Neural cell (in vitro differentiated cells): ENCODE data around the gene IL17REL. TPM values are rescaled to one million over a fixed set of nuclear protein-coding genes. Genes with fewer than 3 reads are reported as not detected.
"Not testable (repeated sequence)": the region's sequence is repeated elsewhere in the genome, so short reads cannot be mapped to it uniquely, and the experiment has no call there.

Source experiments
- H2AFZ ChIP-seq: fragments of 200-600, 300-800 bp; sonication (generic), shearing (Covaris generic); 2 replicates; pipeline ENCODE4 v1.6.0; 2014; ENCODE audit warnings: low read depth, mild to moderate bottlenecking, antibody characterized with exemption, low read length, moderate library complexity
- H3F3A ChIP-seq: fragments of 200-600 bp; shearing (Covaris generic); 2 replicates; pipeline ENCODE4 v1.6.1; 2016; ENCODE audit warnings: mild to moderate bottlenecking, moderate library complexity, mixed read lengths, antibody characterized with exemption, low read length; ENCODE audit not compliant: insufficient read depth, poor library complexity, severe bottlenecking
- H3K27ac ChIP-seq: fragments of 200-600, 300-800 bp; sonication (generic), shearing (Covaris generic); 2 replicates; pipeline ENCODE4 v1.5.1; 2014; ENCODE audit warnings: mild to moderate bottlenecking, low read length, moderate library complexity
- H3K27me3 ChIP-seq: fragments of 300-800, 200-600 bp; sonication (generic), shearing (Covaris generic); 2 replicates; pipeline ENCODE4 v1.6.0; 2014; ENCODE audit warnings: mild to moderate bottlenecking, low read depth, low read length, moderate library complexity; ENCODE audit not compliant: insufficient read depth
- H3K36me3 ChIP-seq: fragments of 300-800, 200-600 bp; sonication (generic), shearing (Covaris generic); 2 replicates; pipeline ENCODE4 v1.5.1; 2014; ENCODE audit warnings: mild to moderate bottlenecking, antibody characterized with exemption, low read length, moderate library complexity; ENCODE audit not compliant: insufficient read depth
- H3K4me2 ChIP-seq: fragments of 300-800, 200-600 bp; sonication (generic), shearing (Covaris generic); 2 replicates; pipeline ENCODE4 v1.6.0; 2014; ENCODE audit warnings: mild to moderate bottlenecking, low read length
- H3K4me3 ChIP-seq: fragments of 300-800, 200-600 bp; sonication (generic), shearing (Covaris generic); 2 replicates; pipeline ENCODE4 v1.5.1; 2014; ENCODE audit warnings: mild to moderate bottlenecking, low read length, moderate library complexity
- H3K79me2 ChIP-seq: fragments of 200-600 bp; shearing (Covaris generic); replicated peaks from 2 replicates; pipeline ENCODE4 v1.6.0; 2014; ENCODE audit warnings: mild to moderate bottlenecking, low read length, moderate library complexity; ENCODE audit not compliant: insufficient read depth
- H3K9ac ChIP-seq: fragments of 300-800, 200-600 bp; sonication (generic), shearing (Covaris generic); 2 replicates; pipeline ENCODE4 v1.6.1; 2016; ENCODE audit warnings: mild to moderate bottlenecking, low read length, mixed read lengths
- H3K9me2 ChIP-seq: fragments of 200-600 bp; shearing (Covaris generic); 2 replicates; pipeline ENCODE4 v1.6.1; 2016; ENCODE audit warnings: mild to moderate bottlenecking, low read length, mixed read lengths; ENCODE audit not compliant: insufficient read depth
- H3K9me3 ChIP-seq: fragments of 200-600, 300-800 bp; sonication (generic), shearing (Covaris generic); 2 replicates; pipeline ENCODE4 v1.6.1; 2016; ENCODE audit warnings: mild to moderate bottlenecking, mixed run types, low read length, moderate library complexity, mixed read lengths
- H4K20me1 ChIP-seq: fragments of 200-600 bp; shearing (Covaris generic); 2 replicates; pipeline ENCODE4 v1.6.1; 2016; ENCODE audit warnings: mild to moderate bottlenecking, mixed run types; ENCODE audit not compliant: insufficient read depth
- EP300 ChIP-seq: fragments of 450-650 bp; conservative IDR thresholded peaks from 2 replicates; pipeline ENCODE4 v1.6.1; 2014; ENCODE audit warnings: antibody characterized with exemption, mild to moderate bottlenecking, moderate library complexity; ENCODE audit not compliant: poor library complexity, severe bottlenecking
- EZH2 ChIP-seq: fragments of 200-600, 300-800 bp; shearing (Covaris generic), sonication (generic); IDR thresholded peaks from 2 replicates; pipeline ENCODE4 v1.6.1; 2014; ENCODE audit warnings: antibody characterized with exemption, low read length, borderline replicate concordance, mild to moderate bottlenecking; ENCODE audit not compliant: insufficient read depth, poor library complexity, severe bottlenecking
- MXI1 ChIP-seq: fragments of 450-650 bp; conservative IDR thresholded peaks from 2 replicates; pipeline ENCODE4 v1.6.1; 2014; ENCODE audit warnings: antibody characterized with exemption, mild to moderate bottlenecking; ENCODE audit not compliant: poor library complexity, severe bottlenecking
- POLR2AphosphoS5 ChIP-seq: IDR thresholded peaks from 2 replicates; pipeline ENCODE4 v1.6.1; 2012
- RAD21 ChIP-seq: fragments of 450-650 bp; conservative IDR thresholded peaks from 2 replicates; pipeline ENCODE4 v1.6.1; 2014; ENCODE audit warnings: antibody characterized with exemption, mild to moderate bottlenecking, moderate library complexity
- SMC3 ChIP-seq: fragments of 450-650 bp; conservative IDR thresholded peaks from 2 replicates; pipeline ENCODE4 v1.6.1; 2014; ENCODE audit warnings: antibody characterized with exemption, mild to moderate bottlenecking, moderate library complexity; ENCODE audit not compliant: poor library complexity
- TAF1 ChIP-seq: IDR thresholded peaks from 2 replicates; pipeline ENCODE4 v1.6.1; 2012; ENCODE audit warnings: low read depth
- polyA plus RNA-seq: library from polyadenylated mRNA; depleted of rRNA; stranded (reverse); fragments of >200 nt; gene quantifications from 2 replicates; pipeline ENCODE4 v1.2.3, GENCODE V29; 2014
- TF ChIP-seq, protein P1 (sequence below): fragments of 450-650 bp; IDR thresholded peaks from 2 replicates; pipeline ENCODE4 v1.5.1; 2014; ENCODE audit warnings: antibody characterized with exemption, mild to moderate bottlenecking, moderate library complexity; ENCODE audit not compliant: poor library complexity, severe bottlenecking
- TF ChIP-seq, protein P2 (sequence below): IDR thresholded peaks from 2 replicates; pipeline ENCODE4 v1.6.1; 2012; ENCODE audit warnings: borderline replicate concordance

IL17REL gene
- polyA plus RNA-seq, 1 donor from 2014 or later: not detected

DNA sequence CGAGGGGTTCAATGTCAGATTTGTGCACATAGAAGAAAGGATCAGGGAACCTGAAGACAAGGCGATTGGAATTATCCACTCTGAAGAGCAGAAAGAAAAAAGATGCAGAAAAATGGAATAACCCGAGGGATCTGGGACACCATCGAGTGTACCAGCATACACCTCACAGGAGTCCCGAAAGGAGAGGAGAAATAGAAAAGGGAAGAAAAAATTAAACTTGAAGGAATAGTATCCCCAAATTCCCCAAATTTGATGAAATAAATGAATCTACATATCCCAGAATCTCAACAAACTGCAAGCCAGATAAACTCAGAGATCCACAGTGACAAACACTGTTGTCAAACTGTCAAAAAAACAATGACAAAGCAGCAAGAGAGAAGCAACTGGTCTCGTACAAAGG is 21.4 kb downstream of the IL17REL start:
- Histone ChIP-seq H3K4me2 (no peak overlapping the region), H3K36me3 (no peaks in the 10 kb centered on the region), H2AFZ (no peak overlapping the region), H3K79me2 (no peaks in the 10 kb centered on the region), H4K20me1 (no peaks in the 10 kb centered on the region), H3K27me3 (no peaks in the 10 kb centered on the region), H3K9me2 (no peaks in the 10 kb centered on the region), H3K9ac (no peak overlapping the region), H3F3A (no peaks in the 10 kb centered on the region), H3K9me3 (peaks cover 4% of the 10 kb centered on the region), H3K27ac (no peak overlapping the region), H3K4me3 (no peak overlapping the region)
- TF ChIP-seq MXI1: no peak

DNA sequence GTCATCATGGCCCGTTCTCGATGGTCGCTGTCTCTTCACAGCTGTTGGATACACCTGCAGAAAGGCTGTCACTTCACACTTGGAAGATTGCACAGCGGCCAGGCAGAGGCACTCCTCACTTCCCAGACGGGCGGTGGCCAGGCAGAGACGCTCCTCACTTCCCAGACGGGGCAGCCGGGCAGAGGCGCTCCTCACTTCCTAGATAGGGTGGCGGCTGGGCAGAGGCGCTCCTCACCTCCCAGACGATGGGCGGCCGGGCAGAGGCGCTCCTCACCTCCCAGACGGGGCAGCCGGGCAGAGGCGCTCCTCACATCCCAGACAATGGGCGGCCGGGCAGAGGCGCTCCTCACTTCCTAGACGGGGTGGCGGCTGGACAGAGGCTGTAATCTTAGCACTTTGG is 22.7 kb downstream of the IL17REL start:
- not testable (repeated sequence) for H3K9me3 ChIP-seq, H3F3A ChIP-seq, H3K36me3 ChIP-seq, H4K20me1 ChIP-seq, H3K9ac ChIP-seq, H3K9me2 ChIP-seq, H2AFZ ChIP-seq, H3K79me2 ChIP-seq, H3K27ac ChIP-seq, H3K4me3 ChIP-seq, H3K4me2 ChIP-seq, H3K27me3 ChIP-seq

DNA sequence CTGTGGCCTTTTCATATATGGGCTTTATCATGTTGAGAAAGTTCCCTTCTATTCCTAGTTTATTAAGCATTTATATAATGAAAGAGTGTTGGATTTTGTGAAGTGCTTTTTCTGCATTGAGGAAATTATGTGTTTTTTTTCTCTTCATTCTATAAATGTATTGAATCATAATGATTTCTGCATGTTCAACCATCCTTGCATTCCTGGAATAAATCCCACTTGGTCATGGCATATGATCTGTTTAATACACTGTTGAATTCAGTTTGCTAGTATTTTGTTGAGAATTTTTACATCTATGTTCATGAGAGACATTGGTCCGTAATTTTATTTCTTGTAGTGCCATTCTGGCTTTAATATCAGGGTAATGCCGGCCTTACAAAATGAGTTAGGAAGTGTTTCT is 26.2 kb downstream of the IL17REL start:
- no peak for TF ChIP-seq MXI1
- TF ChIP-seq, protein P1, sequence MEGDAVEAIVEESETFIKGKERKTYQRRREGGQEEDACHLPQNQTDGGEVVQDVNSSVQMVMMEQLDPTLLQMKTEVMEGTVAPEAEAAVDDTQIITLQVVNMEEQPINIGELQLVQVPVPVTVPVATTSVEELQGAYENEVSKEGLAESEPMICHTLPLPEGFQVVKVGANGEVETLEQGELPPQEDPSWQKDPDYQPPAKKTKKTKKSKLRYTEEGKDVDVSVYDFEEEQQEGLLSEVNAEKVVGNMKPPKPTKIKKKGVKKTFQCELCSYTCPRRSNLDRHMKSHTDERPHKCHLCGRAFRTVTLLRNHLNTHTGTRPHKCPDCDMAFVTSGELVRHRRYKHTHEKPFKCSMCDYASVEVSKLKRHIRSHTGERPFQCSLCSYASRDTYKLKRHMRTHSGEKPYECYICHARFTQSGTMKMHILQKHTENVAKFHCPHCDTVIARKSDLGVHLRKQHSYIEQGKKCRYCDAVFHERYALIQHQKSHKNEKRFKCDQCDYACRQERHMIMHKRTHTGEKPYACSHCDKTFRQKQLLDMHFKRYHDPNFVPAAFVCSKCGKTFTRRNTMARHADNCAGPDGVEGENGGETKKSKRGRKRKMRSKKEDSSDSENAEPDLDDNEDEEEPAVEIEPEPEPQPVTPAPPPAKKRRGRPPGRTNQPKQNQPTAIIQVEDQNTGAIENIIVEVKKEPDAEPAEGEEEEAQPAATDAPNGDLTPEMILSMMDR: no peak
- TF ChIP-seq EP300: no peak
- TF ChIP-seq, protein P2, sequence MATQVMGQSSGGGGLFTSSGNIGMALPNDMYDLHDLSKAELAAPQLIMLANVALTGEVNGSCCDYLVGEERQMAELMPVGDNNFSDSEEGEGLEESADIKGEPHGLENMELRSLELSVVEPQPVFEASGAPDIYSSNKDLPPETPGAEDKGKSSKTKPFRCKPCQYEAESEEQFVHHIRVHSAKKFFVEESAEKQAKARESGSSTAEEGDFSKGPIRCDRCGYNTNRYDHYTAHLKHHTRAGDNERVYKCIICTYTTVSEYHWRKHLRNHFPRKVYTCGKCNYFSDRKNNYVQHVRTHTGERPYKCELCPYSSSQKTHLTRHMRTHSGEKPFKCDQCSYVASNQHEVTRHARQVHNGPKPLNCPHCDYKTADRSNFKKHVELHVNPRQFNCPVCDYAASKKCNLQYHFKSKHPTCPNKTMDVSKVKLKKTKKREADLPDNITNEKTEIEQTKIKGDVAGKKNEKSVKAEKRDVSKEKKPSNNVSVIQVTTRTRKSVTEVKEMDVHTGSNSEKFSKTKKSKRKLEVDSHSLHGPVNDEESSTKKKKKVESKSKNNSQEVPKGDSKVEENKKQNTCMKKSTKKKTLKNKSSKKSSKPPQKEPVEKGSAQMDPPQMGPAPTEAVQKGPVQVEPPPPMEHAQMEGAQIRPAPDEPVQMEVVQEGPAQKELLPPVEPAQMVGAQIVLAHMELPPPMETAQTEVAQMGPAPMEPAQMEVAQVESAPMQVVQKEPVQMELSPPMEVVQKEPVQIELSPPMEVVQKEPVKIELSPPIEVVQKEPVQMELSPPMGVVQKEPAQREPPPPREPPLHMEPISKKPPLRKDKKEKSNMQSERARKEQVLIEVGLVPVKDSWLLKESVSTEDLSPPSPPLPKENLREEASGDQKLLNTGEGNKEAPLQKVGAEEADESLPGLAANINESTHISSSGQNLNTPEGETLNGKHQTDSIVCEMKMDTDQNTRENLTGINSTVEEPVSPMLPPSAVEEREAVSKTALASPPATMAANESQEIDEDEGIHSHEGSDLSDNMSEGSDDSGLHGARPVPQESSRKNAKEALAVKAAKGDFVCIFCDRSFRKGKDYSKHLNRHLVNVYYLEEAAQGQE: no peak
- TF ChIP-seq RAD21: no peak
- no peak for TF ChIP-seq SMC3
- no peak for TF ChIP-seq EZH2
- no peak for TF ChIP-seq POLR2AphosphoS5
- no peak for TF ChIP-seq TAF1
- Histone ChIP-seq H3K9me3 (peaks cover 7% of the 10 kb centered on the region), H3F3A (no peaks in the 10 kb centered on the region), H3K4me3 (no peak overlapping the region), H2AFZ (no peak overlapping the region), H3K9ac (no peak overlapping the region), H3K27me3 (peaks cover 17% of the 10 kb centered on the region), H4K20me1 (no peaks in the 10 kb centered on the region), H3K27ac (no peak overlapping the region), H3K79me2 (no peaks in the 10 kb centered on the region), H3K36me3 (no peaks in the 10 kb centered on the region), H3K4me2 (no peak overlapping the region), H3K9me2 (no peaks in the 10 kb centered on the region)
